ENCODE measurements around the gene PMEPA1. TPM values are rescaled to one million over a fixed set of nuclear protein-coding genes. Genes with fewer than 3 reads are reported as not detected.

PMEPA1 gene
- total RNA-seq, 1 donor from 2014 or later = 151 TPM

- no peak overlapping the region for H3K27ac Mint-ChIP-seq (ENCODE audit: unreplicated experiment)
These were observed 99.4 kb downstream of the PMEPA1 start for GRCh38 chr20:57610261-57610952.

DNA sequence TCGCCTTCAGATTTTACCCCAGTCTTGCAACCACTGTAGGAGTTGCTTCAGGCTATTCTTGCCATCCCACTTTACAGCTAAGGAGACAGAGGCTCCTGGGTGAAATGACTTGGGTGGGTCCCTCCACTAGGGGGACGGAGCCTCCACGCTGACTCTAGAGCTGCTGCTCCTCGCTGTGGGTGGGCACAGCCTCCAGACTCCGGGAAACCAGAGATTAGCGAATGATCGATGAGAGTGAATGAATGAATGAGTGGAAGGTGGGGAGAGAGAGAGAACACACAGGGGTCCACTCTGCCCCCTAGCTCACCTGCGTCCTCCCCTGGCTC, 100.0 kb downstream of the PMEPA1 start:
- Mint-ChIP-seq H3K4me1 (ENCODE audit: low read depth) (no peaks in the 10 kb centered on the region), H3K36me3 (ENCODE audit: low read depth) (peaks cover 2% of the 10 kb centered on the region), H3K27me3 (ENCODE audit: low read depth) (peaks cover 37% of the 10 kb centered on the region), H3K9me3 (ENCODE audit: low read depth) (no peaks in the 10 kb centered on the region), H3K27ac (ENCODE audit: unreplicated experiment) (no peak overlapping the region), H3K4me3 (ENCODE audit: unreplicated experiment) (no peak overlapping the region)
- TF ChIP-seq, protein P1, sequence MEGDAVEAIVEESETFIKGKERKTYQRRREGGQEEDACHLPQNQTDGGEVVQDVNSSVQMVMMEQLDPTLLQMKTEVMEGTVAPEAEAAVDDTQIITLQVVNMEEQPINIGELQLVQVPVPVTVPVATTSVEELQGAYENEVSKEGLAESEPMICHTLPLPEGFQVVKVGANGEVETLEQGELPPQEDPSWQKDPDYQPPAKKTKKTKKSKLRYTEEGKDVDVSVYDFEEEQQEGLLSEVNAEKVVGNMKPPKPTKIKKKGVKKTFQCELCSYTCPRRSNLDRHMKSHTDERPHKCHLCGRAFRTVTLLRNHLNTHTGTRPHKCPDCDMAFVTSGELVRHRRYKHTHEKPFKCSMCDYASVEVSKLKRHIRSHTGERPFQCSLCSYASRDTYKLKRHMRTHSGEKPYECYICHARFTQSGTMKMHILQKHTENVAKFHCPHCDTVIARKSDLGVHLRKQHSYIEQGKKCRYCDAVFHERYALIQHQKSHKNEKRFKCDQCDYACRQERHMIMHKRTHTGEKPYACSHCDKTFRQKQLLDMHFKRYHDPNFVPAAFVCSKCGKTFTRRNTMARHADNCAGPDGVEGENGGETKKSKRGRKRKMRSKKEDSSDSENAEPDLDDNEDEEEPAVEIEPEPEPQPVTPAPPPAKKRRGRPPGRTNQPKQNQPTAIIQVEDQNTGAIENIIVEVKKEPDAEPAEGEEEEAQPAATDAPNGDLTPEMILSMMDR (IDR thresholded peaks at IDR 0.05) = peak; percentile 29
- DNase-seq (ENCODE audit: low spot score) = no peak

More at GRCh38 chr20:57610261-57610952, 99.4 kb downstream of the PMEPA1 start:
- Mint-ChIP-seq H3K36me3 (ENCODE audit: low read depth) (peaks cover 2% of the 10 kb centered on the region), H3K27me3 (ENCODE audit: low read depth) (peaks cover 37% of the 10 kb centered on the region), H3K9me3 (ENCODE audit: low read depth) (no peaks in the 10 kb centered on the region), H3K4me1 (ENCODE audit: low read depth) (no peaks in the 10 kb centered on the region), H3K4me3 (ENCODE audit: unreplicated experiment) (no peak overlapping the region)
- no peak for DNase-seq (ENCODE audit: low spot score)
- TF ChIP-seq, protein P1 (IDR thresholded peaks at IDR 0.05) = no peak

GRCh38 chr20:57609086-57609841, 100.6 kb downstream of the PMEPA1 start:
- Mint-ChIP-seq H3K4me1 (ENCODE audit: low read depth) (no peaks in the 10 kb centered on the region), H3K36me3 (ENCODE audit: low read depth) (peaks cover 2% of the 10 kb centered on the region), H3K27ac (ENCODE audit: unreplicated experiment) (no peak overlapping the region), H3K4me3 (ENCODE audit: unreplicated experiment) (no peak overlapping the region), H3K9me3 (ENCODE audit: low read depth) (no peaks in the 10 kb centered on the region), H3K27me3 (ENCODE audit: low read depth) (peaks cover 34% of the 10 kb centered on the region)
- no peak for DNase-seq (ENCODE audit: low spot score)
- TF ChIP-seq, protein P1 (IDR thresholded peaks at IDR 0.05) = no peak

- Mint-ChIP-seq H3K27ac (ENCODE audit: unreplicated experiment) (no peak overlapping the region), H3K36me3 (ENCODE audit: low read depth) (peaks cover 2% of the 10 kb centered on the region), H3K27me3 (ENCODE audit: low read depth) (peaks cover 34% of the 10 kb centered on the region), H3K4me3 (ENCODE audit: unreplicated experiment) (no peak overlapping the region), H3K9me3 (ENCODE audit: low read depth) (no peaks in the 10 kb centered on the region), H3K4me1 (ENCODE audit: low read depth) (no peaks in the 10 kb centered on the region)
- DNase-seq (ENCODE audit: low spot score) = no peak
- TF ChIP-seq, protein P1 (IDR thresholded peaks at IDR 0.05) = no peak
These were observed 101.3 kb downstream of the PMEPA1 start for GRCh38 chr20:57608516-57608915.

- Mint-ChIP-seq H3K36me3 (ENCODE audit: low read depth) (peaks cover 2% of the 10 kb centered on the region), H3K9me3 (ENCODE audit: low read depth) (no peaks in the 10 kb centered on the region), H3K27me3 (ENCODE audit: low read depth) (peaks cover 31% of the 10 kb centered on the region), H3K27ac (ENCODE audit: unreplicated experiment) (no peak overlapping the region), H3K4me3 (ENCODE audit: unreplicated experiment) (no peak overlapping the region), H3K4me1 (ENCODE audit: low read depth) (no peaks in the 10 kb centered on the region)
- TF ChIP-seq, protein P1 (IDR thresholded peaks at IDR 0.05) = no peak
- DNase-seq (ENCODE audit: low spot score) = no peak
These were observed 103.9 kb downstream of the PMEPA1 start for GRCh38 chr20:57605878-57606277.
